Gastroesophageal sphincter (tissue), 3 donors: ENCODE data around the gene IP6K2.

ENCODE experiments used
- CTCF ChIP-seq, 4 experiments: fragments of 200-600 bp in 2 of 4; fragments of 450-650 bp in 2 of 4; sonication (generic) in 1 of 4; IDR thresholded peaks; one replicate each; pipeline ENCODE4 v1.5.1; 2017 to 2019; ENCODE audit warnings: antibody characterized with exemption in 4 of 4, mild to moderate bottlenecking in 2 of 4, moderate library complexity in 2 of 4
- POLR2A ChIP-seq, 2 donors: fragments of 450-650 bp; IDR thresholded peaks; one replicate each; pipeline ENCODE4 v1.6.1; 2017; ENCODE audit warnings: antibody characterized with exemption in 2 of 2, mild to moderate bottlenecking in 2 of 2, moderate library complexity in 1 of 2

- TF ChIP-seq CTCF (IDR thresholded peaks at IDR 0.05) (no peak), POLR2A (IDR thresholded peaks at IDR 0.05) (no peak)
Measured at GRCh38 chr3:48651771-48652170, 65.2 kb downstream of the IP6K2 start.
